B cell (primary cell): ENCODE measurements around the gene KATNB1.

ENCODE experiments used
- CTCF ChIP-seq: fragments of 200-600 bp; IDR thresholded peaks from one replicate; pipeline ENCODE4 v1.8.0; 2022; ENCODE audit warnings: antibody characterized with exemption, mild to moderate bottlenecking
- EZH2 ChIP-seq: IDR thresholded peaks from 2 replicates; pipeline ENCODE4 v1.6.1; 2012; ENCODE audit warnings: borderline replicate concordance, low read depth, mild to moderate bottlenecking, moderate library complexity, low read length; ENCODE audit not compliant: insufficient read depth, poor library complexity, severe bottlenecking

GRCh38 chr16:57797216-57797525 is 61.6 kb downstream of the KATNB1 start:
- TF ChIP-seq CTCF (no peak), EZH2 (no peak)
